K562 (cell line): ENCODE results near the gene MCIDAS. TPM values are rescaled to one million over a fixed set of nuclear protein-coding genes. Genes with fewer than 3 reads are reported as not detected.
A peak's percentile ranks its signal among the peaks of the same experiment; 100 is the strongest.

Experiments used
- CAMTA2 ChIP-seq: fragments of 250-450 bp; sonication (Bioruptor Pico); conservative IDR thresholded peaks from 2 replicates; pipeline ENCODE4 v1.5.1; 2022
- ERF ChIP-seq: fragments of 450-650 bp; formaldehyde crosslinking; IDR thresholded peaks from 2 replicates; pipeline ENCODE4 v1.4.0; 2020; ENCODE audit warnings: mild to moderate bottlenecking, mixed read lengths
- ETV6 ChIP-seq, 3 experiments: fragments of 150-350 bp in 1 of 3; sonication (generic) in 1 of 3; formaldehyde crosslinking in 1 of 3; IDR thresholded peaks; 2 replicates each; pipeline versions ENCODE4 v1.6.1 to v1.8.0; 2014 to 2022; ENCODE audit warnings: borderline replicate concordance in 2 of 3, low read depth in 2 of 3, antibody characterized with exemption in 1 of 3, low read length in 1 of 3, mild to moderate bottlenecking in 1 of 3, missing genetic modification reagents in 1 of 3
- FIP1L1 ChIP-seq: fragments of 200-400 bp; formaldehyde crosslinking; IDR thresholded peaks from 2 replicates; pipeline ENCODE4 v1.6.1; 2018; ENCODE audit warnings: mild to moderate bottlenecking, low read depth, low read length; ENCODE audit not compliant: poor library complexity, severe bottlenecking
- KAT2B ChIP-seq: IDR thresholded peaks from one replicate; pipeline ENCODE4 v1.6.1; 2012; ENCODE audit warnings: low read depth, mild to moderate bottlenecking, control low read depth, inconsistent platforms, low read length, moderate library complexity
- KDM2B ChIP-seq: fragments of 250-450 bp; sonication (Bioruptor Pico); IDR thresholded peaks from 2 replicates; pipeline ENCODE4 v1.8.0; 2021; ENCODE audit warnings: mild to moderate bottlenecking, moderate library complexity
- MCM2 ChIP-seq: fragments of 450-650 bp; IDR thresholded peaks from 2 replicates; pipeline ENCODE4 v1.6.1; 2017; ENCODE audit warnings: low read depth, mild to moderate bottlenecking
- NR2C2 ChIP-seq, 2 experiments: fragments of 200-800 bp in 1 of 2; sonication (Bioruptor generic) in 1 of 2; sonication (generic) in 1 of 2; formaldehyde crosslinking in 1 of 2; IDR thresholded peaks; 2 replicates each; pipeline versions ENCODE4 v1.6.1 to v1.8.0; 2016 to 2022; ENCODE audit warnings: mild to moderate bottlenecking in 1 of 2, missing compliant biosample characterization in 1 of 2, missing genetic modification characterization in 1 of 2, missing genetic modification reagents in 1 of 2
- RBBP5 ChIP-seq: fragments of 200-600 bp; sonication (generic); IDR thresholded peaks from 2 replicates; pipeline ENCODE4 v1.6.1; 2012; ENCODE audit warnings: borderline replicate concordance, mild to moderate bottlenecking, low read length, control low read depth, inconsistent platforms; ENCODE audit not compliant: insufficient read depth, poor library complexity, severe bottlenecking
- SETDB1 ChIP-seq: IDR thresholded peaks from one replicate; pipeline ENCODE4 v1.6.1; 2012; ENCODE audit warnings: low read length, control low read depth, inconsistent platforms
- SREBF2 ChIP-seq: sonication (generic); formaldehyde crosslinking; IDR thresholded peaks from 2 replicates; pipeline ENCODE4 v1.4.0; 2020; ENCODE audit warnings: mild to moderate bottlenecking, missing genetic modification reagents
- TRIM28 ChIP-seq: fragments of 450-650 bp; IDR thresholded peaks from 2 replicates; pipeline ENCODE4 v1.6.1; 2017
- ZC3H11A ChIP-seq: IDR thresholded peaks from 2 replicates; pipeline ENCODE4 v1.6.1; 2012; ENCODE audit warnings: low read depth, low read length, improper control_type of control experiment
- ZFPM2 ChIP-seq: fragments of 250-450 bp; sonication (Bioruptor Pico); IDR thresholded peaks from 2 replicates; pipeline ENCODE4 v1.5.1; 2022; ENCODE audit warnings: mild to moderate bottlenecking
- ZNF589 ChIP-seq: fragments of 200-800 bp; sonication (Bioruptor generic); IDR thresholded peaks from 2 replicates; pipeline ENCODE4 v1.6.1; 2016; ENCODE audit warnings: low read depth, missing genetic modification characterization, missing compliant biosample characterization
- polyA plus RNA-seq, 8 experiments: library from polyadenylated mRNA; depleted of rRNA in 4 of 8; stranded (reverse) in 5 of 8; unstranded in 3 of 8; fragments of >200 nt; fragmentation: Nextera tagmentation in 2 of 8; fragmentation: Illumina TruSeq in 1 of 8; extraction: Ambion mirVana in 2 of 8; extraction: Trizol in 1 of 8; gene quantifications; 2 replicates each; pipeline versions ENCODE4 v1.2.1 to v1.2.3, GENCODE V29; 2011 to 2014; ENCODE audit warnings: inconsistent platforms in 1 of 8, missing spikeins in 1 of 8
- total RNA-seq, 7 experiments: library from RNA; depleted of rRNA in 6 of 7; stranded (reverse); fragments of >200 nt in 6 of 7; fragmentation: Illumina TruSeq in 2 of 7; extraction: Trizol in 2 of 7; gene quantifications; 2 replicates each; pipeline versions ENCODE4 v1.2.1 to v1.2.3, GENCODE V29; 2011 to 2021; ENCODE audit warnings: low replicate concordance in 1 of 7
- TF ChIP-seq, protein P1 (sequence below): fragments of 450-650 bp; IDR thresholded peaks from 2 replicates; pipeline ENCODE4 v1.6.1; 2017; ENCODE audit warnings: antibody characterized with exemption, mild to moderate bottlenecking
- TF ChIP-seq, protein P2 (sequence below): fragments of 200-400 bp; formaldehyde crosslinking; IDR thresholded peaks from 2 replicates; pipeline ENCODE4 v1.6.1; 2017; ENCODE audit warnings: mild to moderate bottlenecking, low read depth, low read length, moderate library complexity
- TF ChIP-seq, protein P3 (sequence below): fragments of 450-650 bp; IDR thresholded peaks from 2 replicates; pipeline ENCODE4 v1.7.1; 2018; ENCODE audit warnings: mild to moderate bottlenecking, low read depth; ENCODE audit not compliant: partially characterized antibody

Gene MCIDAS
- total and polyA plus RNA-seq, 9 of the 15 experiments (the other 6 are each of a cell fraction or from before 2014, with no cell fraction given): 0.07 to 1.5 (median 0.69) TPM

DNA sequence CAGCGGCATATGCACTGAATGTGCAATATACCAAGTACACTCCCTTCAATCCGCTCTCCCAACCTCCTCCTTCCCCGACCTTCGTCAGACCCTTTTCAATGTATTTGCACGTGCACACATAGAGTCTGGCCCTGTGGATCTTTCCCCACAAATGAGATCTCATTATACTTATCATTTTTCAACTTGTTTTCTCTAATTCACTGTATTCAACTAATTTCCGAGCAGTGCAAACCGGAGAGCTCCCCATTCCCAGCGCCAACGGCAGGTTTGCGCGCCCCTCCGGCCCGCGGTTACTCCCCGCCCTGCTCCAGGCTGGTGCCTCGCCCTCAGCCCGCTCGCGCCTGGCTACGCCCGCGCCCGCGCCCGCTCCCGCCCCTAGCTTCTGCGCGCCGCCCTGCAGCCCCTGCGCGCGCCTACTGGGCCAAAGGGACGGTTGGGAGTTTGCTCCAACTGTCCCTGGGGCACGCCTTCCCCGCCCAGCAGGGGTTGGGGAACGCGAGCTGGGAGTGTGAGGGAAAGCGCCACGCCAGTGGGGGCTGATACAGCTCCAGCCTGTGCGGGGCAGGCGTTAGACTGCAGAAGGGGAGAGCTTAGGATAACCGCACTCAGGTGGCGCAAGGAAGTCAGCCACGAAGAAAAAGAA is 50.8 kb downstream of the MCIDAS start (continued):
- TF ChIP-seq, protein P1, sequence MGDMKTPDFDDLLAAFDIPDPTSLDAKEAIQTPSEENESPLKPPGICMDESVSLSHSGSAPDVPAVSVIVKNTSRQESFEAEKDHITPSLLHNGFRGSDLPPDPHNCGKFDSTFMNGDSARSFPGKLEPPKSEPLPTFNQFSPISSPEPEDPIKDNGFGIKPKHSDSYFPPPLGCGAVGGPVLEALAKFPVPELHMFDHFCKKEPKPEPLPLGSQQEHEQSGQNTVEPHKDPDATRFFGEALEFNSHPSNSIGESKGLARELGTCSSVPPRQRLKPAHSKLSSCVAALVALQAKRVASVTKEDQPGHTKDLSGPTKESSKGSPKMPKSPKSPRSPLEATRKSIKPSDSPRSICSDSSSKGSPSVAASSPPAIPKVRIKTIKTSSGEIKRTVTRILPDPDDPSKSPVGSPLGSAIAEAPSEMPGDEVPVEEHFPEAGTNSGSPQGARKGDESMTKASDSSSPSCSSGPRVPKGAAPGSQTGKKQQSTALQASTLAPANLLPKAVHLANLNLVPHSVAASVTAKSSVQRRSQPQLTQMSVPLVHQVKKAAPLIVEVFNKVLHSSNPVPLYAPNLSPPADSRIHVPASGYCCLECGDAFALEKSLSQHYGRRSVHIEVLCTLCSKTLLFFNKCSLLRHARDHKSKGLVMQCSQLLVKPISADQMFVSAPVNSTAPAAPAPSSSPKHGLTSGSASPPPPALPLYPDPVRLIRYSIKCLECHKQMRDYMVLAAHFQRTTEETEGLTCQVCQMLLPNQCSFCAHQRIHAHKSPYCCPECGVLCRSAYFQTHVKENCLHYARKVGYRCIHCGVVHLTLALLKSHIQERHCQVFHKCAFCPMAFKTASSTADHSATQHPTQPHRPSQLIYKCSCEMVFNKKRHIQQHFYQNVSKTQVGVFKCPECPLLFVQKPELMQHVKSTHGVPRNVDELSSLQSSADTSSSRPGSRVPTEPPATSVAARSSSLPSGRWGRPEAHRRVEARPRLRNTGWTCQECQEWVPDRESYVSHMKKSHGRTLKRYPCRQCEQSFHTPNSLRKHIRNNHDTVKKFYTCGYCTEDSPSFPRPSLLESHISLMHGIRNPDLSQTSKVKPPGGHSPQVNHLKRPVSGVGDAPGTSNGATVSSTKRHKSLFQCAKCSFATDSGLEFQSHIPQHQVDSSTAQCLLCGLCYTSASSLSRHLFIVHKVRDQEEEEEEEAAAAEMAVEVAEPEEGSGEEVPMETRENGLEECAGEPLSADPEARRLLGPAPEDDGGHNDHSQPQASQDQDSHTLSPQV: peak; percentile 45; the same call in 1 of the 2 replicates
- TF ChIP-seq SETDB1 (no peak), ETV6 (IDR thresholded peaks at IDR 0.05; ENCODE audit: borderline replicate concordance in 1 of 2, low read depth in 2 of 2, low read length in 1 of 2) (no peak), ETV6 (CRISPR knock-in tag; IDR thresholded peaks at IDR 0.05; ENCODE audit: borderline replicate concordance) (no peak), ZC3H11A (no peak), ZNF589 (CRISPR knock-in tag) (no peak), ZFPM2 (CRISPR knock-in tag) (no peak), NR2C2 (CRISPR knock-in tag; IDR thresholded peaks at IDR 0.05) (0 out of 2 replicates have a peak, but pooled peaks have one; percentile 41), NR2C2 (tag; IDR thresholded peaks at IDR 0.05) (no peak), MCM2 (no peak), FIP1L1 (no peak), ERF (no peak), TRIM28 (no peak), CAMTA2 (no peak), SREBF2 (CRISPR knock-in tag) (no peak), KAT2B (no peak), RBBP5 (peak; percentile 35), KDM2B (peak; percentile 66; the same call in 1 of the 2 replicates)
- TF ChIP-seq, protein P2, sequence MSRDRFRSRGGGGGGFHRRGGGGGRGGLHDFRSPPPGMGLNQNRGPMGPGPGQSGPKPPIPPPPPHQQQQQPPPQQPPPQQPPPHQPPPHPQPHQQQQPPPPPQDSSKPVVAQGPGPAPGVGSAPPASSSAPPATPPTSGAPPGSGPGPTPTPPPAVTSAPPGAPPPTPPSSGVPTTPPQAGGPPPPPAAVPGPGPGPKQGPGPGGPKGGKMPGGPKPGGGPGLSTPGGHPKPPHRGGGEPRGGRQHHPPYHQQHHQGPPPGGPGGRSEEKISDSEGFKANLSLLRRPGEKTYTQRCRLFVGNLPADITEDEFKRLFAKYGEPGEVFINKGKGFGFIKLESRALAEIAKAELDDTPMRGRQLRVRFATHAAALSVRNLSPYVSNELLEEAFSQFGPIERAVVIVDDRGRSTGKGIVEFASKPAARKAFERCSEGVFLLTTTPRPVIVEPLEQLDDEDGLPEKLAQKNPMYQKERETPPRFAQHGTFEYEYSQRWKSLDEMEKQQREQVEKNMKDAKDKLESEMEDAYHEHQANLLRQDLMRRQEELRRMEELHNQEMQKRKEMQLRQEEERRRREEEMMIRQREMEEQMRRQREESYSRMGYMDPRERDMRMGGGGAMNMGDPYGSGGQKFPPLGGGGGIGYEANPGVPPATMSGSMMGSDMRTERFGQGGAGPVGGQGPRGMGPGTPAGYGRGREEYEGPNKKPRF: no peak
- TF ChIP-seq, protein P3, sequence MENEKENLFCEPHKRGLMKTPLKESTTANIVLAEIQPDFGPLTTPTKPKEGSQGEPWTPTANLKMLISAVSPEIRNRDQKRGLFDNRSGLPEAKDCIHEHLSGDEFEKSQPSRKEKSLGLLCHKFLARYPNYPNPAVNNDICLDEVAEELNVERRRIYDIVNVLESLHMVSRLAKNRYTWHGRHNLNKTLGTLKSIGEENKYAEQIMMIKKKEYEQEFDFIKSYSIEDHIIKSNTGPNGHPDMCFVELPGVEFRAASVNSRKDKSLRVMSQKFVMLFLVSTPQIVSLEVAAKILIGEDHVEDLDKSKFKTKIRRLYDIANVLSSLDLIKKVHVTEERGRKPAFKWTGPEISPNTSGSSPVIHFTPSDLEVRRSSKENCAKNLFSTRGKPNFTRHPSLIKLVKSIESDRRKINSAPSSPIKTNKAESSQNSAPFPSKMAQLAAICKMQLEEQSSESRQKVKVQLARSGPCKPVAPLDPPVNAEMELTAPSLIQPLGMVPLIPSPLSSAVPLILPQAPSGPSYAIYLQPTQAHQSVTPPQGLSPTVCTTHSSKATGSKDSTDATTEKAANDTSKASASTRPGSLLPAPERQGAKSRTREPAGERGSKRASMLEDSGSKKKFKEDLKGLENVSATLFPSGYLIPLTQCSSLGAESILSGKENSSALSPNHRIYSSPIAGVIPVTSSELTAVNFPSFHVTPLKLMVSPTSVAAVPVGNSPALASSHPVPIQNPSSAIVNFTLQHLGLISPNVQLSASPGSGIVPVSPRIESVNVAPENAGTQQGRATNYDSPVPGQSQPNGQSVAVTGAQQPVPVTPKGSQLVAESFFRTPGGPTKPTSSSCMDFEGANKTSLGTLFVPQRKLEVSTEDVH: no peak
